Prostate gland (tissue), 2 donors: ENCODE data around the gene FAM118B. TPM values are rescaled to one million over a fixed set of nuclear protein-coding genes. Genes with fewer than 3 reads are reported as not detected.
"Not testable (repeated sequence)": the region's sequence is repeated elsewhere in the genome, so short reads cannot be mapped to it uniquely, and the experiment has no call there.

Experiments used
- DNase-seq: peaks from one replicate; pipeline ENCODE4 v3.0.0-alpha.2; 2019; ENCODE audit warnings: low spot score
- H3K27ac ChIP-seq, 2 donors: fragments of 200-600 bp; sonication (generic); 2 replicates each; pipeline ENCODE4 v1.5.1; 2017 to 2019
- H3K27me3 ChIP-seq: fragments of 200-600 bp; sonication (generic); replicated peaks from 2 replicates; pipeline ENCODE4 v1.5.1; 2019; ENCODE audit not compliant: insufficient read depth
- H3K36me3 ChIP-seq, 2 donors: fragments of 200-600 bp; sonication (generic); 1 replicate in 1 of 2; 2 replicates in 1 of 2; pipeline versions ENCODE4 v1.5.1 to v1.8.1; 2017 to 2019
- H3K4me1 ChIP-seq: fragments of 200-600 bp; sonication (generic); replicated peaks from 2 replicates; pipeline ENCODE4 v1.5.1; 2019
- H3K4me3 ChIP-seq, 2 donors: fragments of 200-600 bp; sonication (generic); 2 replicates each; pipeline ENCODE4 v1.5.1; 2017 to 2019
- H3K9me3 ChIP-seq: fragments of 200-600 bp; sonication (generic); 2 replicates; pipeline ENCODE4 v1.5.1; 2017
- POLR2A ChIP-seq: fragments of 450-650 bp; IDR thresholded peaks from one replicate; pipeline ENCODE4 v1.6.1; 2016; ENCODE audit warnings: antibody characterized with exemption, mild to moderate bottlenecking
- POLR2AphosphoS5 ChIP-seq: sonication (generic); formaldehyde crosslinking; IDR thresholded peaks from one replicate; pipeline ENCODE4 v1.6.1; 2017; ENCODE audit warnings: antibody characterized with exemption
- WGBS: methylation state at CpG from one replicate; pipeline ENCODE4 v1.1.5; 2018; 5-methylcytosine and 5-hydroxymethylcytosine counted together
- intact Hi-C: fragments of 100-400 bp; cut with DNase I; formaldehyde crosslinking; loops from one replicate; pipeline ENCODE4 v1.14.2; 2022
- total RNA-seq, 2 donors: library from RNA; depleted of rRNA; stranded (reverse); fragments of >200 nt; gene quantifications; one replicate each; pipeline ENCODE4 v1.1.0, GENCODE V29; 2016
- TF ChIP-seq, protein P1 (sequence below), 4 experiments: fragments of 200-600 bp in 2 of 4; fragments of 450-650 bp in 2 of 4; sonication (generic) in 2 of 4; IDR thresholded peaks; 1 replicate in 3 of 4; 2 replicates in 1 of 4; pipeline ENCODE4 v1.5.1; 2016 to 2019; ENCODE audit warnings: antibody characterized with exemption in 4 of 4, mild to moderate bottlenecking in 2 of 4, moderate library complexity in 2 of 4

Gene FAM118B
- total RNA-seq, 2 donors from 2014 or later: 18.9 to 21.7 TPM

DNA sequence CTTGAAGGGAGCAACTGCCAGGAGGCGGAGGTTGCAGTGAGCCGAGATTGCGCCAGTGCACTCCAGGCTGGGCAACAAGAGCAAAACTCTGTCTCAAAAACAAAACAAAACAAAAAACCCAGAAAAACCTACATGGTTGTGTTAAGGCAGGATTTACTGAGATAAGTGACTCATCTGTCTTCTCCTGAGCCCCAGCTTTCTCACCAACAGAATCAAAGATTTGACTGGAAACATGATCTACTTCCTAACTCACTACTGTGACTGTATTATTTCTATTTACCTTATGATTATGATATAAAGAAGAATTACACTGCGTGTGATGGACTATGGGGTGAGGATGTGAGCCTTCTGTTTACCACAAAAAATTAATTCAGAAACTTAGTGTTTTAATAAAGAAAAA, 21.8 kb downstream of the FAM118B start:
- H3K4me3 ChIP-seq: no peak overlapping the region
- H3K27me3 ChIP-seq: no peaks in the 10 kb centered on the region
- no peaks in the 10 kb centered on the region for H3K9me3 ChIP-seq
- DNase-seq: no peak
- no peaks in the 10 kb centered on the region for H3K4me1 ChIP-seq
- H3K27ac ChIP-seq: no peak overlapping the region
- TF ChIP-seq POLR2AphosphoS5: no peak
- TF ChIP-seq POLR2A: no peak
- TF ChIP-seq, protein P1, sequence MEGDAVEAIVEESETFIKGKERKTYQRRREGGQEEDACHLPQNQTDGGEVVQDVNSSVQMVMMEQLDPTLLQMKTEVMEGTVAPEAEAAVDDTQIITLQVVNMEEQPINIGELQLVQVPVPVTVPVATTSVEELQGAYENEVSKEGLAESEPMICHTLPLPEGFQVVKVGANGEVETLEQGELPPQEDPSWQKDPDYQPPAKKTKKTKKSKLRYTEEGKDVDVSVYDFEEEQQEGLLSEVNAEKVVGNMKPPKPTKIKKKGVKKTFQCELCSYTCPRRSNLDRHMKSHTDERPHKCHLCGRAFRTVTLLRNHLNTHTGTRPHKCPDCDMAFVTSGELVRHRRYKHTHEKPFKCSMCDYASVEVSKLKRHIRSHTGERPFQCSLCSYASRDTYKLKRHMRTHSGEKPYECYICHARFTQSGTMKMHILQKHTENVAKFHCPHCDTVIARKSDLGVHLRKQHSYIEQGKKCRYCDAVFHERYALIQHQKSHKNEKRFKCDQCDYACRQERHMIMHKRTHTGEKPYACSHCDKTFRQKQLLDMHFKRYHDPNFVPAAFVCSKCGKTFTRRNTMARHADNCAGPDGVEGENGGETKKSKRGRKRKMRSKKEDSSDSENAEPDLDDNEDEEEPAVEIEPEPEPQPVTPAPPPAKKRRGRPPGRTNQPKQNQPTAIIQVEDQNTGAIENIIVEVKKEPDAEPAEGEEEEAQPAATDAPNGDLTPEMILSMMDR (IDR thresholded peaks at IDR 0.05): no peak
- over 99% methylated on average over 4 of the region's 4 CpGs for WGBS
- intact Hi-C loops: no loop called here
- H3K36me3 ChIP-seq: no peaks in the 10 kb centered on the region

DNA sequence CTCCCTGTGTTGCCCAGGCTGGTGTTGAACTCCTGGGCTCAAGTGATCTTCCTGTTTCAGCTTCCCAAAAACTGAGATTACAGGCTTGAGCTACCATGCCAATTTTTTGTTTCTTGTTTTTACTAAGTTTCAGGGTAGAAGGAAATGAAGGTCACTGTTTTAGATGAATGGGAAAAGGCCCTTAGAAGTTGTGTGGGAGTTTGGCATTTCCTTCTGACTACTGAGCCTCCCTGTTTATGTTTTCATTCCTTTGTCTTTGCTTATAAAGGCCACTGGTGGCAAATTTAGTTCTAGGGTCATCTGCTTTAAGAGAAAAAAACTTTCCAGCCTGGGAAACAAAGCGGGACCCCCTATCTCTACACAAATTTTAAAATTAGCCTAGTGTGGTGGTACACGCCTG, 35.1 kb downstream of the FAM118B start:
- WGBS: 95% methylated on average over 2 of the region's 2 CpGs

DNA sequence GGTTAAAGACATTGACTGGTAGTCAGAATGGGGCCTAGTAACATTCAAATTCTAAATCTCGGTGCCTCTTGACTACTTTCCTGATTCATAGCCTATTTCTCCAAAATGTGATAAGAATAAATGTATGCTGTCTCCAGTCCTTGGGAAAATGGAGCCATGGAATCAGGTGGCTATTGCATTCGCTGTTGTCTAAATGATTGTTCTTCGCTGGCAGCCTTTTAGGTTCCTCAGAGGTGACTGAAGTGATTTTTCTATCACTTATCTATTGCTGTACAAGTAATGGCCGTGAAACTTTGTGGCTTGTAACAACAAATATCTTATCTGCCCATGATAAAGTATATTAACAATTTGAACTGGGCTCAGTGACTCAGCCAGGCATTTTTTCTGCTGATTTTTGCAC, 41.7 kb downstream of the FAM118B start:
- Histone ChIP-seq H3K4me3 (no peak overlapping the region), H3K9me3 (no peaks in the 10 kb centered on the region), H3K4me1 (no peaks in the 10 kb centered on the region), H3K27me3 (no peaks in the 10 kb centered on the region), H3K36me3 (no peaks in the 10 kb centered on the region), H3K27ac (no peak overlapping the region)
- no peak for DNase-seq
- 94% methylated on average over 4 of the region's 4 CpGs for WGBS
- intact Hi-C loops: no loop called here
- no peak for TF ChIP-seq POLR2AphosphoS5
- no peak for TF ChIP-seq POLR2A
- TF ChIP-seq, protein P1 (IDR thresholded peaks at IDR 0.05): no peak

More for the DNA sequence above, 35.1 kb downstream of the FAM118B start:
- H3K9me3 ChIP-seq: no peaks in the 10 kb centered on the region
- no peak overlapping the region for H3K27ac ChIP-seq
- TF ChIP-seq, protein P1 (IDR thresholded peaks at IDR 0.05): no peak
- TF ChIP-seq POLR2AphosphoS5: no peak
- TF ChIP-seq POLR2A: no peak
- intact Hi-C loops: no loop called here
- no peak overlapping the region for H3K4me3 ChIP-seq
- DNase-seq: no peak
- no peaks in the 10 kb centered on the region for H3K4me1 ChIP-seq
- no peaks in the 10 kb centered on the region for H3K36me3 ChIP-seq
- H3K27me3 ChIP-seq: no peaks in the 10 kb centered on the region

DNA sequence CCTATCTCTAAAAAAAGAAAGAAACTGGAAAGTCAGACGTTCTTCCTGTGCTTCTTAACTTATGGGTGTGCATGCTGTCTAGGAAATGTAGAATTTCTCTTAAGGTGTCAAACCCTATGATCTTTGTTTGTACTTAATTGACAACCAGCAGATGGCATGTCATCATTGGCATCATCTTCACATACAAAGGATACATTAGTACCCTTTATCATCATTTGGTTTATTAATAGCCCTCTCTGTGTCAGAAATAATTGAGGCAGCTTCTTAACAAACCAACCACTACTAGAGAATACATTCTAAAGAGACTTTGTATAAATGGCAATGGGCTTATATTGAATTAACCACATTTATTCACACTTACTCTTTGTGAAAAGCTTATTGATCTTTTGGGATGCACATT, 43.2 kb downstream of the FAM118B start:
- H3K27ac ChIP-seq: no peak overlapping the region
- TF ChIP-seq POLR2AphosphoS5 (no peak), POLR2A (no peak)
- TF ChIP-seq, protein P1 (IDR thresholded peaks at IDR 0.05): no peak
- no peak overlapping the region for H3K4me3 ChIP-seq
- intact Hi-C loops: no loop called here
- no peaks in the 10 kb centered on the region for H3K4me1 ChIP-seq
- no peaks in the 10 kb centered on the region for H3K36me3 ChIP-seq
- no peaks in the 10 kb centered on the region for H3K9me3 ChIP-seq
- no peaks in the 10 kb centered on the region for H3K27me3 ChIP-seq
- WGBS: 79% methylated on average over 1 of the region's 1 CpG
- DNase-seq: no peak

DNA sequence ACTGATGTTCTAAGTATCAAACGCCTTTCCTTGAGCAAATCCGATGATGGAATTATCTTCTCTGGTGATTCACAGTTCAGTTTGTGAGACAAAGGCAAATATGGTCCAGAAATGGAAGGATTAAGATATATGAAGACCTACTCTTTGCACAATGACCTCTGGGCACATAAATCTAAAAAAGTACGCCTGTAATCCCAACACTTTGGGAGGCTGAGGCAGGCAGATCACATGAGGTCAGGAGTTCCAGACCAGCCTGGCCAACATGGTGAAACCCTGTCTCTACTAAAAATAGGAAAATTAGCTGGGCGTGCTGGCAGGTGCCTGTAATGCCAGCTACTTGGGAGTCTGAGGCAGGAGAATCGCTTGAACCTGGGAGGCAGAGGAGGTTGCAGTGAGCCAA, 43.9 kb downstream of the FAM118B start:
- H3K36me3 ChIP-seq, H3K27ac ChIP-seq, H3K4me1 ChIP-seq, H3K4me3 ChIP-seq, intact Hi-C loops, DNase-seq, H3K9me3 ChIP-seq, H3K27me3 ChIP-seq: not testable (repeated sequence)
- 95% methylated on average over 5 of the region's 5 CpGs for WGBS
